ENCODE measurements around the gene KEL.
"Not testable (repeated sequence)": the region's sequence is repeated elsewhere in the genome, so short reads cannot be mapped to it uniquely, and the experiment has no call there.

- TF ChIP-seq, protein P1, sequence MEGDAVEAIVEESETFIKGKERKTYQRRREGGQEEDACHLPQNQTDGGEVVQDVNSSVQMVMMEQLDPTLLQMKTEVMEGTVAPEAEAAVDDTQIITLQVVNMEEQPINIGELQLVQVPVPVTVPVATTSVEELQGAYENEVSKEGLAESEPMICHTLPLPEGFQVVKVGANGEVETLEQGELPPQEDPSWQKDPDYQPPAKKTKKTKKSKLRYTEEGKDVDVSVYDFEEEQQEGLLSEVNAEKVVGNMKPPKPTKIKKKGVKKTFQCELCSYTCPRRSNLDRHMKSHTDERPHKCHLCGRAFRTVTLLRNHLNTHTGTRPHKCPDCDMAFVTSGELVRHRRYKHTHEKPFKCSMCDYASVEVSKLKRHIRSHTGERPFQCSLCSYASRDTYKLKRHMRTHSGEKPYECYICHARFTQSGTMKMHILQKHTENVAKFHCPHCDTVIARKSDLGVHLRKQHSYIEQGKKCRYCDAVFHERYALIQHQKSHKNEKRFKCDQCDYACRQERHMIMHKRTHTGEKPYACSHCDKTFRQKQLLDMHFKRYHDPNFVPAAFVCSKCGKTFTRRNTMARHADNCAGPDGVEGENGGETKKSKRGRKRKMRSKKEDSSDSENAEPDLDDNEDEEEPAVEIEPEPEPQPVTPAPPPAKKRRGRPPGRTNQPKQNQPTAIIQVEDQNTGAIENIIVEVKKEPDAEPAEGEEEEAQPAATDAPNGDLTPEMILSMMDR (IDR thresholded peaks at IDR 0.05; ENCODE audit: poor library complexity): not testable (repeated sequence)
- not testable (repeated sequence) for TF ChIP-seq EZH2phosphoT487 (IDR thresholded peaks at IDR 0.05; ENCODE audit: low read depth, severe bottlenecking, unreplicated experiment); EZH2 (IDR thresholded peaks at IDR 0.05; ENCODE audit: borderline replicate concordance)
Observed at GRCh38 chr7:142978402-142978801, 16.2 kb upstream of the KEL start.
